GM12891 (cell line): ENCODE results near the gene PIM2.

Experiments used
- PAX5 ChIP-seq: IDR thresholded peaks from 2 replicates; pipeline ENCODE4 v1.6.1; 2011; ENCODE audit warnings: low read length, moderate library complexity, mild to moderate bottlenecking; ENCODE audit not compliant: insufficient read depth, severe bottlenecking
- POLR2A ChIP-seq: IDR thresholded peaks from 2 replicates; pipeline ENCODE4 v1.6.1; 2011; ENCODE audit warnings: low read depth, low read length, control low read depth
- POLR2AphosphoS5 ChIP-seq: IDR thresholded peaks from 2 replicates; pipeline ENCODE4 v1.6.1; 2011; ENCODE audit warnings: low read depth, low read length, control low read depth
- POU2F2 ChIP-seq: IDR thresholded peaks from 2 replicates; pipeline ENCODE4 v1.6.1; 2011; ENCODE audit warnings: low read depth, mild to moderate bottlenecking, control low read depth, low read length, moderate library complexity
- SPI1 ChIP-seq: IDR thresholded peaks from 2 replicates; pipeline ENCODE4 v1.6.1; 2011; ENCODE audit warnings: low read depth, low read length, control low read depth
- TAF1 ChIP-seq: IDR thresholded peaks from 2 replicates; pipeline ENCODE4 v1.6.1; 2011; ENCODE audit warnings: low read depth, low read length, control low read depth

- no peak for TF ChIP-seq POLR2AphosphoS5
- no peak for TF ChIP-seq POLR2A
- TF ChIP-seq TAF1 = no peak
- no peak for TF ChIP-seq SPI1
- no peak for TF ChIP-seq PAX5
- TF ChIP-seq POU2F2 = no peak
Measured at GRCh38 chrX:48894891-48895290, 23.9 kb downstream of the PIM2 start.
